HG02970 (cell line): Measurements from ENCODE around the gene CELF5.
"Not testable (repeated sequence)": the region's sequence is repeated elsewhere in the genome, so short reads cannot be mapped to it uniquely, and the experiment has no call there.

Experiments used
- ATAC-seq: cut with Tn5 transposase; IDR thresholded peaks from one replicate; pipeline ENCODE4 v1.9.1; 2021; ENCODE audit warnings: mild to moderate bottlenecking, moderate library complexity, moderate number of reproducible peaks; ENCODE audit not compliant: unreplicated experiment, low FRiP score

Gene CELF5

GRCh38 chr19:3314962-3315675 is 90.7 kb downstream of the CELF5 start:
- no peak for ATAC-seq

DNA sequence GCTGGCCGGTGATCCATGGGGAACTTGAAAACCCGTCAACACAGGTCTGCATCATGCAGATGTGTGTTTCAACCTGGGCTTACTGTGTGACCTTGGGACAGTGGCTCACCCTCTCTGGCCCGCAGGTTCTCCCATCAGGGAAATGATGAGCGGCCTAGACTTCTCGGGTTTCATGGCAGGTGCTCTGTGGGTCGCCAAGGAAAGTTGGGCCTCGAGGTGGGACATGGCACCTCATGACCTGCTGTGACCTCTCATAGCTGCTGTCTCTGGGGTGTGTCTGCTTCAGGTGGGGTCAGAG is 91.2 kb downstream of the CELF5 start:
- ATAC-seq, result no peak

- no peak for ATAC-seq
Observed at GRCh38 chr19:3316132-3316648, 91.7 kb downstream of the CELF5 start.

GRCh38 chr19:3316659-3317207 is 92.3 kb downstream of the CELF5 start:
- no peak for ATAC-seq

GRCh38 chr19:3319643-3320353 is 95.3 kb downstream of the CELF5 start:
- no peak for ATAC-seq

- no peak for ATAC-seq
Observed at GRCh38 chr19:3320354-3320670, 95.9 kb downstream of the CELF5 start.

GRCh38 chr19:3320853-3321252 is 96.4 kb downstream of the CELF5 start:
- ATAC-seq, result no peak

GRCh38 chr19:3321696-3322095 is 97.2 kb downstream of the CELF5 start:
- ATAC-seq, result no peak

DNA sequence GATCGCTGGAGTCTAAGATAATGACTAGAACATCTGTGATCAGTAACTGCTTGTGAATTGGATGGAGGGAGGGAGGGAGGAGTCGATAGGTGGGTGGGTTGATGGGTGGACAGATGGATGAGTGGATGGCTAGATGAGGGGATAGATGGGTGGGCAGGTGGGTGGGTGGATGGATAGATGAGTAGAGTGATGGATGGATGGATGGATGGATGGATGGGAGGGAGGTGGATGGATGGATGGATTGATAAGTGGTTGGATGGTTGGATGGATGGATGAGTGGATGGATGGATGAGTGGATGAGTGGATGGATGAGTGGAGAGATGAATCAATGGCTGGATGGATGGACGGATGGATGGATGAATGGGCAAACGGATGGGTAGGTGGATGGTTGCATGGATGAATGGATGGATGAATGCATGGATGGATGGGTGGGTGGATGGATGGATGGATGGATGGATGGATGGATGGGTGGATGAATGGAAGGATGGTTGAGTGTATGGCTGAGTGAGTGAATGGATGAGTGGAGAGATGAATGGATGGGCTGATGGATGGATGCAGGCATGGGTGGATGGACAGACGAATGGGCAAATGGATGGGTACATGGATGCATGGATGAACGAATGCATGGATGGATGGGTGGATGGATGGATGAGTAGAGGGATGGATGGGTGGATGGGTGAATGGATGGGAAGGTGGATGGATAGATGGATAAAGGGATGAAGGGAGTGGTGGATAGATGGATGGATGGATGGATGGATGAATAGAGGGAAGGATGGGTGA is 97.9 kb downstream of the CELF5 start:
- no peak for ATAC-seq

DNA sequence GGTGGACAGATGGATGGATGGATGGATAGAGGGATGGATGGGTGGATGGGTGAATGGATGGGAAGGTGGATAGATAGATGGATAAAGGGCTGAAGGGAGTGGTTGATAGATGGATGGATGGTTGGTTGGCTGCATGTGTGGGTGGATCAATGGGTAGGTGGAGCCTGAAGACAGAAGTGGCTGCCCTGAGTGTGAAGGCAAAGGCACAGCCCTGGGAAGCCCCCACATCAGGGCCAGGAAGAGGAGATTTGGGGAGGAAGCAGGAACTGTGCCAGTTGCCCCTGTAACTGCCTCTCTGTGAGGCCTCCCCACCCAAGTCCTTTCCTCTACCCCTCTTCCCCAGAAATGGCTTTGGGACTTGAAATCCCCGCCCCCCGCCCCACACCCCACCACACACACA is 98.6 kb downstream of the CELF5 start:
- ATAC-seq, result no peak

DNA sequence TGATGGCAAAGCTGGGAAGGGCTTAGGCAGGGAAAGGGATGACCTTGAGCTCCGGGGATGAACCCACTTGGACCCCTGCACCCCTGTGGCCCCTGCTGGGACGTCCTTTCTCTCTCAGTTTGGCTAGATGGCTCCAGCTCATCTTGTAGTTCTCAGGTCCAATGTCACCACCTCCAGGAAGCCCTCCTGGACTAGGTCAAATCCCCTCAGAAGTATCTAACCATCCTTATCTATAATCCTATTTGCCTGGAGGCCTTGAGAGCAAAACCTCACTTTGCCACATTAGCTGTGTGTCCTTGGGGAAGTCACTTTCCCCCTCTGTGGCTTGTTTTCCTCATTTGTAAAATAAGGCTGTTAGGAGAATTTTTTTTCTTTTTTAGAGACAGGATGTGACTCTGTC is 99.2 kb downstream of the CELF5 start:
- no peak for ATAC-seq

GRCh38 chr19:3324405-3324856 is 100.0 kb downstream of the CELF5 start:
- ATAC-seq, result no peak

DNA sequence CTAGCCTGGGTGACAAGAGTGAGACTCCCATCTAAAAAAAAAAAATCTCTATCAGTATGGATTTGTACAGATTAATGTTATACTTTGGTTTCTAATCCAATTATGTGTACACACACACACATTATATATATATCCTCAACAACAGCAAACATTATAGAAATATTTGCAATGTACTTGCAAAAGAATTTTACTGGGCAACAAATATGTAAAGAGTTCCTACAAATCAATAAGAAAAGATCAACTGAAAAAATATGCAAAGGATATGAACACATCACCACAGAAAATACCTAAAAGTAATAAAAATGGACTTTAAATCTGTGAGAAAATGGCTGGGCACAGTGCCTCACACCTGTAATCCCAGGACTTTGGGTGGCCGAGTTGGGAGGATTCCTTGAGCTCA is 101.0 kb downstream of the CELF5 start:
- ATAC-seq, result no peak

DNA sequence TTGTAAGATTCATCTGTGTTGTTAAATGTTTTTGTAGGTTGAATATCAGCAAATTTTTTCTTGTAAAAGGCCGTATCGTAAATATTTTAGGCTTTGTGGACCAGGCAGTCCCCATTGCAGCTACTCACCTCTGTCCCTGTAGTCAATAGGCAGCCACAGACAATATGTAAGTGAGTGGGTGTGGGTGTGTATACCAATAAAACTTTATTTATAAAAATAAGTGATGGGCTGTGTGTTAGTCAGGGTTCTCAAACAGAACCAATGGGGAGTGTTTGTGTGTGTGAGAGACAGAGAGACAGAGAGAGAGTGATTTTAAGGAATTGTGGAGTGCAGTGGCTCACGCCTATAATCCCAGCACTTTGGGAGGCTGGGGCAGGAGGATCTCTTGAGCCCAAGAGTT is 104.3 kb downstream of the CELF5 start:
- ATAC-seq, result no peak

- ATAC-seq, result no peak
Observed at GRCh38 chr19:3330047-3330446, 105.6 kb downstream of the CELF5 start.

DNA sequence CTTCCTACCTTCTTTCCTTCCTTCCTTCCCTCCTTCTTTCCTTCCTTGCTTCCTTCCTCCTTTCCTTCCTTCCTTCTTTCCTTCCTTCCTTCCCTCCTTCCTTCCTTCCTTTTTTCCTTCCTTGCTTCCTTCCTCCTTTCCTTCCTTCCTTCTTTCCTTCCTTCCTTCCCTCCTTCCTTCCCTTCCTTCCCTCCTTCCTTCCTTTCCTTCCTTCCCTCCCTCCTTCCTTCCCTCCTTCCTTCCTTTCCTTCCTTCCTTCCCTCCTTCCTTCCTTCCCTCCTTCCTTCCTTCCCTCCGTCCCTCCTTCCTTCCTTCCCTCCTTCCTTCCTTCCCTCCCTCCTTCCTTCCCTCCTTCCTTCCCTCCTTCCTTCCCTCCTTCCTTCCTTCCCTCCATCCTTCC is 107.8 kb downstream of the CELF5 start:
- not testable (repeated sequence) for ATAC-seq

DNA sequence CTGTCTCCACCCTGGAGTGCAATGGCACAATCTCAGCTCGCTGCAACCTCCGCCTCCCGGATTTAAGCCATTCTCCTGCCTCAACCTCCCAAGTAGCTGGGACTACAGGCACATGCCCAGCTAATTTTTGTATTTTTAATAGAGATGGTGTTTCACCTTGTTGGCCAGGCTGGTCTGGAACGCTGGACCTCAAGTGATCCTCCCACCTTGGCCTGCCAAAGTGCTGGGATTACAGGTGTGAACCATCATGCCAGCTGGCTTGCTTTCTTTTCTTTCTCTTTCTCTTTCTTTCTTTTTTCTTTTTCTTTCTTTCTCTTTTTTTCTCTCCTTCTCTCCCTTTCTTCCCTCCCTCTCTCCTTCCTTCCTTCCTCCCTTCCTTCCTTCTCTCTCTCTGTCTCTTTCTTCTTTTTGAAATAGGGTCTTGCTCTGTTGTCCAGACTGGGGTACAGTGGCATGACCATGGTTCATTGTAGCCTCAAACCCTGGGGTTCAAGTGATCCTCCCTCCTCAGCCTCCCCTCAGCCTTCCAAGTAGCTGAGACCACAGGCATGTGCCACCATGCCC is 108.6 kb downstream of the CELF5 start:
- ATAC-seq, result no peak

DNA sequence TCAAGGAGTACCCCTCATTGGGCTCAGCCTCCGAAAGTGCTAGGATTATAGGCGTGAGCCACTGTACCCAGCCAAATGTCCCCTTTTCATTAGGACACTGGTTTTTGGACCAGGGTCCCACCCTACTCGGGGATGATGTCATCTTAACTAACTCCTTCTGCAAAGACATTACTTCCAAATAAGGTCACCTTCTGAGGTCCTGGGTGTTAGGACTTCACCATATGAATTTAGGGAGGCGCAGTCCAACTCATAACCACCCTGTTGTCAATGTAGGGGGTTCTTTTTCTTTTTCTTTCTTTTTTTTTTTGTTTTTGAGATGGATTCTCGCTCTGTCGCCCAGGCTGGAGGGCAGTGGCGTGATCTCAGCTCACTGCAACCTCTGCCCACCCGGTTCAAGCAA is 109.2 kb downstream of the CELF5 start:
- ATAC-seq, result no peak

GRCh38 chr19:3334749-3335430 is 110.4 kb downstream of the CELF5 start:
- not testable (repeated sequence) for ATAC-seq
